EL (cell line): ENCODE measurements around the gene MEN1.
A peak's percentile ranks its signal among the peaks of the same experiment; 100 is the strongest.

ENCODE experiments used
- DNase-seq: peaks from one replicate; pipeline ENCODE4 v3.0.0-alpha.2; 2016

MEN1 gene

GRCh38 chr11:64801158-64801464 lies 9.2 kb downstream of the MEN1 start:
- DNase-seq: no peak

DNA sequence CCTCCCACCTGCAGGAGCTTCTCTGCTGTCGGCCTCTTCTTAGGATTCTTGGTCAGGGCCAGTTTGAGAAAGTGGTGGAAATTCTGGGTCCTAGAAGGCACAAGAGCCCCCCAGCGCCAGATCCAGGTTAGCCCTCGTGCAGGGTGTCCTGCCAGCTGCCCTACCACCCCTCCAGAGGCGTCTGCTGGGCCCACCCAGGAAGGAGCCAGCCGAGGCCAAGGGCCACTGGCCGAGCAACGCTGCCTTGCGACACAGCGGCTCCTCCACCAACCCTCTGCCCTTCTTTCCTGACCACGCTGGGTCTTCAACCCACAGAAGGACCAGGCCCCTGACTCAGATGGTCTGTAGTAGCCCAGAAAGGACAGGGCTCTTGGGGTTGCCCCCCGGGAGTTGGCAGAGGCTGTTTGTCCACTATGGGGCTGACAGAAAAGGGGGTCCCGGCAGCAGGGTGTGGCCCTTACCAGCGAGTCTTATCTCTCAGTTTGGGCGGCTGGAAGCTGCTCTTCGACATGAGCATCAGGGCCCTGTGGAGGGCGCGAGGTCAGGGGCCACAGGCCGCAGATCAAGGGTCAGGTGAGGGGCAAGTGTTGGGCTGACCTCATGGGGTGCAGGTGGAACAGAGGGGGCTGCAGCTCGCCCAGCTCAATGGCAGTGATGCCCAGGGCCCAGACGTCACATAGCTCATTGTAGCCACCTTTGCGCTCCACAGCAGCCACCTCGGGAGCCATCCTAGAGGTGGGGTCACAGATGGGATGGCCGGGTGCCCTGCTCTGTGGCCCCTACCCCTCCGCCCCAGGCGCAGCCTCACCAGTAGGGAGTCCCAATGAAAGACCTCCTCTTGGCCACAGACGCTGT lies 9.8 kb downstream of the MEN1 start:
- no peak for DNase-seq

DNA sequence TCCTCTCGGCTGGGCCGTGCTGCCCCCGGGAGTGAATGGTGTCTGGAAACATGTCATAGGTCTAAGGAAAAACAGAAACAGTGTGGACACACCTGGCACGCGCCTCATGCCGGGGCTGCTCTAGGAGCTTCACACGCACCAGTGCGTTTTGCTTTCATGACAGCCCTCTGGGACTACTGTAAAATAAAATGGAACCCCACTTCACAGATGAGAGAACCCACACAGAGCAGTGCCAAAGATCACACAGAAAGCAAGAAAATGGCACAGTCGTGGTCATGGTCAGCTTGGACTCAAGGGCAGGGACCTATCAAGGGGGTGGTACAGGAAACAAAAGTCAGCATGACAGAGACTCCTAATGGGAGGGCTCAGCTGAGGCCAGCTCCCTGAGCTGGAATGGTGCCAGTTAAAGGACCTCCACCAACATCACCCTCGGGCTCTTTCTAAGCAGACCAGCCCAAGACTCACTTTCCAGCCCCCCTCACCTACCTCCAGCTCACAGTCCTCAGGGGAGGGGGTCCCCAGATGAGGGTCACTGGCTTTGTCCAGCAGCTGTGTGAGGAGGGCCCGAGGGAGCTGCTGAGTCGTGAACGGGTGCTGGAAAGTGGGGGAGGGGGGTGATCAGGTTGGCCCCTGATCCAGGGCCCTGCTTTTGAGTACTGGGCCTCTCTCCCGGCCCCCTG lies 10.6 kb downstream of the MEN1 start:
- peak; percentile 11 for DNase-seq

DNA sequence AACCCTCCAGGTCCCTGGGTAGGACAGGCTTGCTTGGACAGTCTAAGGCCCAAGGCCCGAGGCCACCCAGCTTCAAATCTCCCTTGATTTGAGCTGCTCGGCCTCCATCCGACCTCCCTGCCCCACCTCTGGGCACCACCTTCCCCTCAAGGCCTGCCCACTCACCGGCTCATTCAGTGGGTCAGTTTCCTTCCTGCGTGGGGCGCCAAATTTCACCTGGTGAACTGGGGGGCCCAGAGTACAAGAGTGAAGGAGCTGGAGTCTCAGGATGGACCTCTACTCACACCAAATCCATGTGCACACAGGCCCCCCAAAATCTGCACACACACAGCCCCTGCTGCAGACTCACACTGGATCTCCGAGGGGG lies 11.1 kb downstream of the MEN1 start:
- no peak for DNase-seq

DNA sequence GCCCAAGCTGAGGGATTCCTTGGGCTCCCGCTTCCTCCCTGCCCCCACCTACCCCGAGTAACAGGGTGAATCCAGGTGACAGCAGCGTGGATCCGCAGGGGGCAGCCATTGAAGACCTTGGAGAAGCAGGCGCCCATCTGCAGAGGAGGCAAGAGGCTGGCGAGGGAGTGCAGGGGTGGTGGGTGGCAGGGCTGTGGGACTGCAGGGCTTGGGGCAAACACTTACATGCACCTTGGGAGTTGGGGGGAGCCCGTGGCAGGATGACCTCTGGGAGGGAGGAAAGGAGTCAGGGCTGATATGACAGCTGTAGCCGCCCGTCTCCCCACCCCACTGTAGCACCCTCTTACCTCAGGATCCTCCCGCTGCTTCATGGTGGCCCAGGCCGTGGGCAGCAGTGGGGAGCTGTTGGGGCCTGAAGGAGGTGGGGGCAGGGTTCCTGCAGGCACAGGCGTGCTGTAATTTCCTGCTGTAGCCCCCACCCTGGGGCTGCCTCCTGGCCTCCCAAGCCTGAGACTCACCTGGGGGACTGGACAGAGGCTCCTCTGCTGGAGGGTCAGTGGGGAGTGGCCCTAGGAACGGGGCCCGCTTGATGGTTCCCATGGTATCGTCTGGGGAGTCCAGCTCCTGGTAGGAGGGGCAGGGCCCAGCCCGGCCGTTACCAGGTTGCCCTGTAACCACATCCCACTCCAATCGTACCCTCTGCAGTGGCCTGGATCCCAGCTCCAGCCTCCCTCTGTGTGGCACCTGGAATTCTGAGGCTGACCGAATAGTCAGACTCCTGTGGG lies 13.4 kb downstream of the MEN1 start:
- no peak for DNase-seq

GRCh38 chr11:64796047-64796756 lies 14.1 kb downstream of the MEN1 start:
- DNase-seq: no peak

GRCh38 chr11:64794526-64794925 lies 15.8 kb downstream of the MEN1 start:
- no peak for DNase-seq

DNA sequence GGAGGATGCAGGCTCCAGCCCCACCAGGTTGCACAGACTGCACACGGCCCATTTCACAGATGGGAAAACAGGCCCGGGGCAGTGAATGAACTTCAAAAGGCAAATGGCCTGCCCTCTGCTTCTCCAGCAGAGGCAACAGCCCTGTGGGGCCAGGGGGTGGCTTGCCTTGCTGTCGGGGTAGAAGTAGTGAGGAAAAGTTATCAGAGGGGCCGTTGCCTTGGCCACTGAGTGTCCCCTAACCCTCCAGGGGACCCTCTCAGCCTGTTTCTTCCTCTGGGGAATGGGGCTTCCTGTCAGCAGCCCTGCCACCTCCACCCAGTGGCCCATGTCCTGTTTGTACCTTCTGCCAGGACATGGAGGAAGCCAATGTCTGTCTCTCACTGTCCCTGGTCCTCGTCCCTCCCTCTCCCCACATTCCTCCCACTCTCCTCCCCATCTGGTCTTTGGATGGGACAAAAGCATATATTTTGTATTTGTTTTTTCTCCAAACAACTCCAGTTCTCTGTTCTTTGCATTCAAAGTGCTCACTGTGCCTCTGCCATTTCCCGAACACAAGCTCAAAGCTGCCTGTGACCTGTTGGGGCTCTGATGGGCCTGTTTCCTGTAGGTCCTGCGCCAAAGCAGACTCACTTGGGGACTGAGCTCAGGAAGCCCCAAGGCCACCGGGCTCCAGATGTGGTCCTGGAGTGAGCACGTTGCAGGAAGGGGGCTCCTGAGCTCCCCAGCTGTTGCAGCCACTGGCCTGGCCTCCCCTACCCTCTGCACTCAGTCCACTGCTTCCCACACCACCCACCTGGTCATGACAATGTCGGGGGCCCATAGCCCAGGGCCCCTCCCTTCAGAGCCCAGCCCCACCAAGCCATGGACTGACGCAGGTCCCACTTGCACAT lies 16.8 kb downstream of the MEN1 start:
- no peak for DNase-seq

DNA sequence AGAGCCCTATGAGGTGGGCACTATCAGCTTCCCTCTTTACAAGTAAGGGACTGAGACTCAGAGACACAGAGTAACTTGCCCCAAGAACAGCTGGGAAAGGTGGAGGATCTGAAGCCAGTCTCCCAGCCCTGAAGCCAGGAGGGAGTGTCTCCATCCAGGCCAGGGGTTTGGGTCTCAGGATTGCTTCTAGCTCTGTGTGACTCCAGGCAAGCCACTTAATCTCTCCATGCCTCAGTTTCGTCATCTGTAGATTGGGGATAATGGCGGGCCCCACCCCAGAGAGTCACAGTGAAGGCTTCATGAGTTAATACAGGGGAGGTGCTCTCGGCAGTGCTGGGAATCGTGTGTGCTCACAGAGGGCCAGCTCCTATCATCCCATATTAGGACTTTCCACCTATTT lies 17.9 kb downstream of the MEN1 start:
- DNase-seq: no peak

GRCh38 chr11:64791781-64792291 lies 18.5 kb downstream of the MEN1 start:
- DNase-seq: no peak

DNA sequence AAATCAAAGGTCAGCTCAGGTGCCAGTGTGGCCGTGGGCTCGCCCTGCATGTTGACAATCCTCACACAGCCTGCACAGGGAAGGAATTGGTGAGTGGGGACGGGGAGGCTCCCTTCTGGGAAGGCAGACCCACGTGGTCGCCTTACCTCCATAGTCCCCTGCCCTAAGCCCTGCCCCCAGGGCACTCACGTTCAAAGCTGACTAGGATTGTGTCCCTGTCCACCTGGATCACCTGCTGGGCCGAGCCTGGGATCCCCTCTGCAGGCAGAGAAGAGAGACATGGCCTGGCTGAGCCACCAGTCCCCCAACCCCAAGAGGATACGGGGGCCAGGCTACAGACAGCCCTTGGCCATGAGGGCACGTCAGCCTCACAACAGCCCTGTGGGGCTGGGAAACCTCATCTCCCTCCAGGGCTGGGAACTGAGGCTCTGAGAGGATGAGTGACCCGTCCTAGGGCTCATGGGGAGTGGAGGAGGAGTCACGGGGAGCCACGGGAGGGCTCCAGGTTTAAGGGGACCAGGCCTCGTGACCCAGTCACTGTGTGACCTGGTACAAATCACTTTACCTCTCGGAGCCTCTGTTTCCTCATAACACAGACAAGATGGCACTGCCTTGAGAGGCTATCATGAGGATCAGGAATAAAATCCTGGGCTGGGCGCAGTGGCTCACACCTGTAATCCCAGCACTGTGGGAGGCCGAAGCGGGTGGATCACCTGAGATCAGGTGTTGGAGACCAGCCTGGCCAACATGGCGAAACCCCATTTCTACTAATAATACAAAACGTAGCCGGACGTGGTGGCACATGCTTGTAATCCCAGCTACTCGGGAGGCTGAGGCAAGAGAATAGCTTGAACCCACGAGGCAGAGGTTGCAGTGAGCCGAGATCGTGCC lies 19.9 kb downstream of the MEN1 start:
- no peak for DNase-seq

DNA sequence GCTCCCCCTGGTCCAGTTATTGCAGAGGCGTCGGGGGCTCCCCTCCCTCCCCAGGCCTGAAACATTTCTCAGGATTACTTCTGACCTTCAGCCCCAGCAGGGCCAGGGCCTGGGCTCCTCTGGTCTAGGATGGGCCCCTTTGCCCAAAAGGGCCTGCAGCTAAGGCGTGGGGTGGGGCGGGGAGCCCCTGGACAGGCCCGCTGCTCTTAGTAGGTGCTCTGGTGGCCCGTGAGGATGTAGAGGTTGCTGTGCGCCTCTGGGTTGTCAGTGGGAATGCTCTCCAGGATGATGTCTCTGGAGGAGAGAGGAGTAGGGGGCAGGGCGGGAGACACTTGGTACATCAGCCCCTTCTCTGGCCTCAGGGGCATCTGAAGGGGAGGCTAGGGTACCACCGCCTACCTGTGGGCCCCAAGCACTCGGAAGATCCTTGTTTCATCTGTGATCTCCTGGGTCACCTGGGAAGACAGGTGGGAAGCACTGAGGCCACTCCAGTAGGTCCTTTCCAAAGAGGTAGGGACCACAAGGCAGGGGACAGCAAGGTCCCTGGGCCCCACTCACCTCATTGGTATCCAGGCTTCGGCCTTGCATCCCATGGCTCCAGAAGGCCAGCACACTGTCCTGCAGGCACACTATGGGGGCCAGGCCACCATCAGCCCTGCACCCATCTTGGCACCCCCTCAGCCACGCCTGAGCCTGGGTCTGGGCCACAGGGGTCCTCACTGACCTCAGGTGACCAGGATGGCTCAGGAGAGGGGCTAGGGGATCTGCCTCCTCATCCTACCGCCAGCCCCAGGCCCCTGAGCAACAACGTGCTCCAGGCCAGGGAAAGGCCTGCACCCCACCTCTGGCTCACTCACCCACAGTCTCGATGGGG lies 20.8 kb downstream of the MEN1 start:
- no peak for DNase-seq

GRCh38 chr11:64788321-64789215 lies 21.8 kb downstream of the MEN1 start:
- no peak for DNase-seq

DNA sequence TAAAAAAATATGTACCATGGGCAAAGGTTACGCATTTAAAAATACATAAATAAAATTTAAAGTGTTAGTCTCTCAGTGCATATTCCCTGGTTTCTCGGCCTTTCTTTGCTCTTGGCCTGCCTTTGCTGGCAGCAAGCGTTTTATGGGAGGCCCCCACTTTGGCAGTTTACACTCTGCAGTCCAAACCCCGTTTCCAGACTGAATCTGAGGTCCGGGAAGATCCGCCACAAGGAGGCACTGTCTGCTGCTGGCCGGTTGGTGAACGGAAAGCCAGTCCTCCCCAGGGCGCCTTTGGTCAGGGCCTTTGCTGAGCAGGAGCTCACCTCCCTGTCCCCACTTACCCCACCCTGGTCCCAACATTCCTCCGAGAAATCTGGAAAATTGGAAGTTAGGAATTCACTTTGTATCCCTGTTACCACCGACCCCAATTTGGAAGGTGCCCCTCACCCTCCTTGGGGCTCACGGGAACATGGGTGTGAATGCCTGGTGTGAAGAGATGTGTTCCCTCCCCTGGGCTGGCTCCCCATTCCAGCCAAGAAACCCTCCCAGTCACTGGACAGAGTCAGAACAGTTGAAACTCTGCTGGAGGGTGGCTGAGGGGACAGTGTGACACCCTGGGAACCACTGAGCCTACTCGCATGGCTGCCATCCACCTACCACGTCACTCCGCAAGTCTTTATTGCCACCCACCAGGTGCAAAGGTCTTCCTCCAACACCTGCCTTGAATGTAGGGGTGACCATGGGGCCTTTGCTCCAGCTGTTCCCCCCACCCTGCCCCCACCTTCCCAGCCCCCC lies 22.6 kb downstream of the MEN1 start:
- DNase-seq: peak; percentile 38

GRCh38 chr11:64786308-64786707 lies 24.0 kb downstream of the MEN1 start:
- DNase-seq: no peak

GRCh38 chr11:64784813-64785581 lies 25.4 kb downstream of the MEN1 start:
- DNase-seq: no peak
